Daoy (cell line): ENCODE measurements around the gene SLCO3A1. TPM values are rescaled to one million over a fixed set of nuclear protein-coding genes. Genes with fewer than 3 reads are reported as not detected.

Experiments used
- DNase-seq: peaks from one replicate; pipeline ENCODE4 v3.0.0-alpha.2; 2015; ENCODE audit warnings: low read depth
- total RNA-seq: library from RNA; depleted of rRNA; stranded (reverse); fragments of >200 nt; shearing (Covaris generic); gene quantifications from 2 replicates; pipeline ENCODE4 v1.2.3, GENCODE V29; 2014

Gene SLCO3A1
- total RNA-seq, 1 experiment from 2014 or later: 2.3 TPM

DNA sequence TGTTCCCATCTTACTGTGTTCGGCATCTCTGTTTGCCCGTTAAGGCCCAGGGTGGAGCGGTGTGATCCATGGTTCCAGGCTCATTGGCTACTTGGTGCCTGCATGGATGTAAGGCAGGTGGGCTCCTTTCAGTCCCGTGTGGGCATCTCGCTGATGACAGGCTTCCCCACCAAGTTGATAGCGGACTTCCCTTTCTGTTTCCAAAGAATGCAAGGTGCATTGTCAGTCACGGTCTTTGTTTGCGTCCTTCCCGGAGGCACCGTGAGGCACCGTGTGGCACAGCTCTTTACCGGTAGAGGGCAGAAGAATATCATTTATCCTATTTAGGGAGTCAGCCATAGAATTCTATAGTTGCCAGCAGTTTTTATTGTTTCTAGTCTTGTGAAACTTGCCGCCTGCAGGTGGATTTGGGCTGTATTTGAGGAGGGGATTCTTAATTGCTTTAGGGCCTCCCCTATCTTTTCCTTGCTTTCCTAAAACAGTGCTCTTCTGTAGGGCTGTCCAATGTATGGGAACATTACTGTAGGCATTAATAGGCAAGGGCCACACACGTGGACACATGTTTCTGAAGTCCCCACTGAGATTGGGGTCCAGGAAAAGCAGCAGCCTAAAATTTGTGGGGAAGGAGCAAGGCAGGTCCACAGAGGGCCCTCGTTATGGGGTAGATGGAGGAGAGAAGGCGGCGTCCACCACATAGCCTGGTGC lies 244.1 kb downstream of the SLCO3A1 start:
- DNase-seq: peak; percentile 35

DNA sequence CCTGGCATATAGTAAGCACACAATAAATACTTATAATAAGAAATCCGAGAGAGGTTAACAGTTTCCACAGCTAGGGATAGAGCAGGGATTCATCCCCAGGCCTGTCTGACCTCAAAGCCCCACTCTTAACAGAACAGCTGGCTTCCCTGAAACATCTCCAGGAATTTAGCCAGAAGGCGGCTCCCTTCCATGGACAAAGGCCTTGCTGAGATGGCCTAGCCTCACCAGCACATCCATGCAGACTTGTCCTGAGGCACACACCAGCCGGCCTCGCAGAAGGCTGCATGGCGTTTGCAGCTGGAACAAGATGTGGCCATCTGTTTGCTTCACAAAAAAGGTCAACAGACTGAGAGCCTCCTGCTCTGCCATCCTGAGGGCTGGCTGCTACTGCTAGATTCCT lies 245.4 kb downstream of the SLCO3A1 start:
- no peak for DNase-seq

- no peak for DNase-seq
Measured at GRCh38 chr15:92100301-92100700, 246.8 kb downstream of the SLCO3A1 start.

GRCh38 chr15:92100751-92101150 lies 247.2 kb downstream of the SLCO3A1 start:
- no peak for DNase-seq

- DNase-seq: no peak
Measured at GRCh38 chr15:92101708-92102394, 248.3 kb downstream of the SLCO3A1 start.

- no peak for DNase-seq
Measured at GRCh38 chr15:92102395-92102755, 248.9 kb downstream of the SLCO3A1 start.

- DNase-seq: no peak
Measured at GRCh38 chr15:92104072-92104471, 250.6 kb downstream of the SLCO3A1 start.

GRCh38 chr15:92105611-92106010 lies 252.1 kb downstream of the SLCO3A1 start:
- no peak for DNase-seq

- DNase-seq: no peak
Measured at GRCh38 chr15:92107510-92107909, 254.0 kb downstream of the SLCO3A1 start.

GRCh38 chr15:92109191-92109873 lies 255.8 kb downstream of the SLCO3A1 start:
- DNase-seq: no peak

GRCh38 chr15:92111291-92111690 lies 257.8 kb downstream of the SLCO3A1 start:
- no peak for DNase-seq

- no peak for DNase-seq
Measured at GRCh38 chr15:92111751-92112150, 258.2 kb downstream of the SLCO3A1 start.

DNA sequence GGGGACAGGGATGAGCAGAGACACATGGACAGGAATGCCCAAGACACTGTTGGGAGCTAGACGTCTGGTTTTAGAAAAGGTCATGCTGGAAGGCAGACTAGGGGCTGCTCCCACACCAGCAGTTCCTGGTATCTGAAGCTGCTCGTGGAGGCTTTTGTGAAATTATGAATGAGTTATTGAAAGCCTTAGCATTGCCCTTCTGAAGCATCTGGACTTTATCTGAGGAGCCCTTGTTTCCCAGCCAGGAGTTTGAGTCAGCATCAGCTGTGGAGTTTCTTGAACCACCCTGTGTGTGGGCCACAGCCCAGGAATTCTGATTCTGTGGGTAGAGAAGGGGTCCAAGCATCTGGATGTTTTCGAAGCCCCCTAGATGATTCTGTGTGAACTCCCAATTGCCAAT lies 258.7 kb downstream of the SLCO3A1 start:
- no peak for DNase-seq

DNA sequence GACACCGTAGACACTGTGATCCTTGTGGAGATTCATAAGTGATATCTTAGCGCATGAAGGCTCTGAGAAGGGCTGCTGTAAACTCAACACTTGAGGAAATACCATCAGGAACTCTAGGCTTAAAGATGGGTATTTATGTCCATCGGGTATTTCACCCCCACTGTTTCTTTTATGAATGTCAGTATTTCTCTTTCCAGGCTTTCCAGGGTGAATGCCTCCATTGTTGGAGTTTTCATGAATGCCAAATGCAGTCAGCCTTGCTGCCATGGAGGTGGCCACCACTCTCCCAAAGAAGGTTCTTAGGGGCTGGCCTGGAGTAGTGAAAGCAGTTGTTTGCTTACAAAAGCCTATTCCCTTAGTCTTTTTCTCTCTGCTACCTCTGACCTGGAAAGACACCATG lies 259.2 kb downstream of the SLCO3A1 start:
- no peak for DNase-seq

- DNase-seq: no peak
Measured at GRCh38 chr15:92113832-92114231, 260.3 kb downstream of the SLCO3A1 start.

GRCh38 chr15:92115834-92116233 lies 262.3 kb downstream of the SLCO3A1 start:
- DNase-seq: no peak

- no peak for DNase-seq
Measured at GRCh38 chr15:92116330-92116729, 262.8 kb downstream of the SLCO3A1 start.

DNA sequence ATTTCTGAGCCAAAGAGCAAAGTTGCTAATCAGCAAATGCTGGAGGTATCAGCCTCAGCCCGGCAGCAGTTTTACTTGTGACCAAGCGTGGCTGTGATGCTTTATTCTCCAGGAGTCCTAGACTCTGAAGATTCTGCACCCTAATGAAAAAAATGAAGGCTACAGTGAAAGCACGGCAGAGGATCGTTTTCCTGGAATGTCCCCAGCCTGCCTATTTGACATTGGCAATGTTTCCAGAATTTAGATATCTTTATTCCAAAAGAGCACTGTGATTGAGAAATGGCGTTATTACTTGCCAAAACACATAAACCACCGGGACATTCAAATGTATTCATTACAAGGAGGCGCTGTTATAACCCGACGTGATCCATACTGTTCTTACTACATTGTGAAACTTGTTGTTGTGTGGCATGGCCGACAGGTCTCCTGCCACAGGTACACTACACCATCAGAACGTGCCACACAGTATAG lies 263.8 kb downstream of the SLCO3A1 start:
- no peak for DNase-seq

DNA sequence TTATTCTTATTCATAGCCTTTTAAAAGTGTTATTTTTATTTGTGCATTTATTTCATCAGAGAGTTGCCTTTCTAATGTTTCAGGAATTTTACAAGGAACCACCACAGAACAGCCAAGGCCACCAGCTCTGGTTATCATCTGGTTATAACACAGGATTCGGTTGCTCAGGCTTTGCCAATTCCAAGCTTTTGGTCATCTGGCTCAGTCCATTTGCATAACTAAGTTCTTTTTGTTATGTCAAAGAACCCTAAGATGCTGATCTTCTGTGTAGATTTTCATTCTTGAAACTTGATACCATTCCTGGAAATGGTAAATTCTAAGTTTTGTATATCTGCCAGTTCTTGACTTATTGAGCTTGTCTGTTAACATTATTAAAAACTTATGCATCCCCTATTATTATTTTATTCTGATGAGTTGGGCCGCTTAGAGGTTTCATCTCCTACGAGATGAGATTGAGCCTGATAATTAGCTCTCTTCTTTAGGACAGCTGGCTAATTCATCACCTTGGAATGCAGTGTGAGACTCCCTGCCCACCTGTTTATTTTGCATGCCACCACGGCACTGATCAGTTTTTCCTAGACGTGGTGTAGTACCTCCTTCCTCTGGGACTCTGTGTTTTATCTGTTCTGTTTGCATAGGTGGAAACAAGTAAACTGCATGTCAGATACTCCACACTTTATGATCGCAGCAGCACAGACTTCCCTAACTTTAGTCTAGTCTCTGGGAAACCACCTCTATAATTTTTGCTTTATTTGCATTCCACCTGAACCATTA lies 264.8 kb downstream of the SLCO3A1 start:
- peak; percentile 5 for DNase-seq

GRCh38 chr15:92118936-92119325 lies 265.4 kb downstream of the SLCO3A1 start:
- DNase-seq: no peak

GRCh38 chr15:92120094-92120795 lies 266.7 kb downstream of the SLCO3A1 start:
- no peak for DNase-seq
